Tibial nerve (tissue), 4 donors: ENCODE measurements around the gene TNXB.

Experiments used
- EP300 ChIP-seq, 2 donors: sonication (generic); formaldehyde crosslinking; IDR thresholded peaks; one replicate each; pipeline ENCODE4 v1.6.1; 2017; ENCODE audit warnings: antibody characterized with exemption in 2 of 2, mild to moderate bottlenecking in 1 of 2
- POLR2A ChIP-seq, 2 donors: fragments of 450-650 bp; IDR thresholded peaks; one replicate each; pipeline ENCODE4 v1.6.1; 2017; ENCODE audit warnings: antibody characterized with exemption in 2 of 2, mild to moderate bottlenecking in 2 of 2, moderate library complexity in 2 of 2
- TF ChIP-seq, protein P1 (sequence below), 5 experiments: fragments of 200-600 bp in 3 of 5; fragments of 450-650 bp in 2 of 5; sonication (generic) in 3 of 5; IDR thresholded peaks; one replicate each; pipeline ENCODE4 v1.5.1; 2016 to 2019; ENCODE audit warnings: antibody characterized with exemption in 5 of 5, mild to moderate bottlenecking in 3 of 5, moderate library complexity in 2 of 5

- TF ChIP-seq, protein P1, sequence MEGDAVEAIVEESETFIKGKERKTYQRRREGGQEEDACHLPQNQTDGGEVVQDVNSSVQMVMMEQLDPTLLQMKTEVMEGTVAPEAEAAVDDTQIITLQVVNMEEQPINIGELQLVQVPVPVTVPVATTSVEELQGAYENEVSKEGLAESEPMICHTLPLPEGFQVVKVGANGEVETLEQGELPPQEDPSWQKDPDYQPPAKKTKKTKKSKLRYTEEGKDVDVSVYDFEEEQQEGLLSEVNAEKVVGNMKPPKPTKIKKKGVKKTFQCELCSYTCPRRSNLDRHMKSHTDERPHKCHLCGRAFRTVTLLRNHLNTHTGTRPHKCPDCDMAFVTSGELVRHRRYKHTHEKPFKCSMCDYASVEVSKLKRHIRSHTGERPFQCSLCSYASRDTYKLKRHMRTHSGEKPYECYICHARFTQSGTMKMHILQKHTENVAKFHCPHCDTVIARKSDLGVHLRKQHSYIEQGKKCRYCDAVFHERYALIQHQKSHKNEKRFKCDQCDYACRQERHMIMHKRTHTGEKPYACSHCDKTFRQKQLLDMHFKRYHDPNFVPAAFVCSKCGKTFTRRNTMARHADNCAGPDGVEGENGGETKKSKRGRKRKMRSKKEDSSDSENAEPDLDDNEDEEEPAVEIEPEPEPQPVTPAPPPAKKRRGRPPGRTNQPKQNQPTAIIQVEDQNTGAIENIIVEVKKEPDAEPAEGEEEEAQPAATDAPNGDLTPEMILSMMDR (IDR thresholded peaks at IDR 0.05), result no peak
- TF ChIP-seq POLR2A (IDR thresholded peaks at IDR 0.05) (no peak), EP300 (IDR thresholded peaks at IDR 0.05) (no peak)
These were observed 38.4 kb upstream of the TNXB start for GRCh38 chr6:32147401-32148132.
